Central memory CD4-positive, alpha-beta T cell (primary cell): Measurements from ENCODE around the gene SLC4A1.
"Not testable (repeated sequence)": the region's sequence is repeated elsewhere in the genome, so short reads cannot be mapped to it uniquely, and the experiment has no call there.

Source experiments
- DNase-seq: peaks from one replicate; pipeline ENCODE4 v3.0.0; 2022

The SLC4A1 gene

GRCh38 chr17:44255915-44256314 is 12.0 kb downstream of the SLC4A1 start:
- no peak for DNase-seq

- no peak for DNase-seq
Observed at GRCh38 chr17:44254361-44255095, 13.4 kb downstream of the SLC4A1 start.

- no peak for DNase-seq
Observed at GRCh38 chr17:44253006-44253405, 14.9 kb downstream of the SLC4A1 start.

- no peak for DNase-seq
Observed at GRCh38 chr17:44251062-44251461, 16.9 kb downstream of the SLC4A1 start.

DNA sequence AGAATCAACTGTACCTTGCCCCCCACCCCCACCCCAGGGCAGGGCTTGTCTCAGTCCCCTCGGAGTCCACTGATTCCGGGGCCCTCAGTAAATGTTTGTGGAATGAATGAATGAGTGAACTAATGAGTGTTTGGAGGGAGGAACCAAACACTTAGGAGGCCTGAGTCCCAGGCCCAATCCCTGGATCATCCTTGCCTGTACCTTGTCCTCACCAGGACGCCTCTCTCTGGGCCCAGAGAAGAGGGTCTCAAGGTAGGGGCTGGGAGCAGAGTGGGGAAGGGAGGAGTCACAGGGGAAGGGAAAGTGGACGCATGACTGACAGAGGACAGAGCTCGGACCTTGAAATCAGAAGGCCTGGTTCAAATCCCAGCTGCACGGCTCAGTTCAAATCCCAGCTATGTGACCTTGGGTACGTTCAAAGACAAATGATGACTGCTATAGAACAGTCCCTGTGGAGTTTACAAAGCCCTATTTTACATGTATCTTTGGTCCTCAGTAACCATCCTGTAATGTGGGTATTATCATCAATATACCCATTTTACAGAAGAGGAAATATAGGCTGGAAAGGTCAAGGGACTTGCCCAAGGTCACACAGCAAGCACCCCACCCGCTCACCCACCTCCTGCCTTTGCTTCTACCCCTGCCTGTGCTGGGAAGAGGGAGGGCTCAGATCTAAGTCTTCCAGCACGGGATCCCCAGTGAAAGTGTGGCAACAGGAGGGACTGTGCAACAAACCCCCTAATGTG is 18.3 kb downstream of the SLC4A1 start:
- no peak for DNase-seq

- DNase-seq, result no peak
Observed at GRCh38 chr17:44247876-44248736, 19.8 kb downstream of the SLC4A1 start.

DNA sequence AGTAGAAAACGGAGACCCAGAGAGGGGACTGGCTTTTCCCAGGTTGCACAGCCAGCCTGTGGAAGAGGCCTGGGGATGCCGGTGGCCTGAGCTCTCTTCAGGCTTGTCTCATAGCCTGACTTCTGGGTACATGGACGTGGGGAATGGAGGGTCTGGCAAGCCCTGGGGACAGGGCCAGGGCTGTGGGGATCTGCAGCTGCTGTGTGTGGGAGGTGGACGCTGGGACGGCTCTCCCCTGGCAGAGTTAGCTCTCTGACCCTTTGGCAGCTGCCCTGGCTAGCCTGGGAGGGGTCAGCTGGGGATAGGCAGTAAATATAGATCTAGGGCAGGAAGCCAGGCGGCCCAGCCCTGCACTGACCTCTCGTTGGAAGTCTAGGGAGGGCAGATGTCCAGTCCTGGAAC is 20.5 kb downstream of the SLC4A1 start:
- DNase-seq, result no peak

DNA sequence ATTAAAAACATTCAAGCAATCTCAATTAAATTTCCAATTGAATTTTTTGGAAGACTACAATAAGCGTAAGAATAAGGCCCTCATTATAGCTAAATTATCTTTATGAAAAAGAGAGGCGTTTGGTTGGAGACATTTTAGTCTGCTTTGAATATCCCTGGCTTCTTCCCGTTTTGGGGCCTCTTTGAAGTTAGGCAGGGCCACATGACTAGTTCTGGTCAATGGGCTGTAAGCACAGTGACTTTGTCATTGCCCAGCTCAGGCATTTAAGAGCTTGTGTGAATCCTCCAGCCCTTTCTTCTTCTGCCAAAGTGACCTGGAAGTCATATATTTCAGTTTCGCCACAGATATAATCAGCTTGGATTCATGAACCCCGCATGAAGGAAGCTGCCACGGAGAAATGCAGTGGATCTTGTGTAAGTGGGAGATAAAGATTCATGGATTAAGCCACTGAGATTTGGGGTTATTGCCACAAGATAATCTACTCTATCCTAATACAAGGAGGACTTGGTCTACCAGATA is 26.8 kb downstream of the SLC4A1 start:
- no peak for DNase-seq

GRCh38 chr17:44237886-44238285 is 30.0 kb downstream of the SLC4A1 start:
- DNase-seq, result not testable (repeated sequence)

- no peak for DNase-seq
Observed at GRCh38 chr17:44236444-44236991, 31.4 kb downstream of the SLC4A1 start.

- DNase-seq, result no peak
Observed at GRCh38 chr17:44235583-44235936, 32.4 kb downstream of the SLC4A1 start.

DNA sequence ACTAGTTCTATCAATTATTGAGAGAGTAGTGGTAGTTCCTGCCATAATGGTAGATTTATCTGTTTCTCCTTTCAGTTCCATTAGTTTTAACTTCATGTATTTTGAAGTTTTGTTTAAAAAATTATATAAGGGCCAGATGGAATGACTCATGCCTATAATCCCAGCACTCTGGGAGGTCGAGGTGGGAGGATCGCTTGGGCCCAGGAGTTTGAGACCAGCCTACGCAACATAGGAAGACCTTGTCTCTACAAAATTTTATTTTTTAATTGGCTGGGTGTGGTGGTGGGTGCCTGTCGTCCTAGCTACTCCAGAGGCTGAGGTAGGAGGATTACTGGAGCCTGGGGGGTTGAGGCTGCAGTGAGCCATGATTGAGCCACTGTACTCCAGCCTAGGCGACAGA is 34.4 kb downstream of the SLC4A1 start:
- DNase-seq, result no peak

- DNase-seq, result no peak
Observed at GRCh38 chr17:44232061-44232460, 35.9 kb downstream of the SLC4A1 start.

- DNase-seq, result no peak
Observed at GRCh38 chr17:44230140-44230539, 37.8 kb downstream of the SLC4A1 start.

GRCh38 chr17:44229090-44229489 is 38.8 kb downstream of the SLC4A1 start:
- no peak for DNase-seq

- no peak for DNase-seq
Observed at GRCh38 chr17:44223541-44224071, 44.3 kb downstream of the SLC4A1 start.

GRCh38 chr17:44222112-44222869 is 45.6 kb downstream of the SLC4A1 start:
- peak; percentile 36 for DNase-seq

- DNase-seq, result no peak
Observed at GRCh38 chr17:44221862-44222111, 46.1 kb downstream of the SLC4A1 start.

- peak; percentile 69 for DNase-seq
Observed at GRCh38 chr17:44221084-44221861, 46.7 kb downstream of the SLC4A1 start.

- peak; percentile 65 for DNase-seq
Observed at GRCh38 chr17:44220213-44221083, 47.5 kb downstream of the SLC4A1 start.
